ENCODE measurements around the gene DLG1.

DNA sequence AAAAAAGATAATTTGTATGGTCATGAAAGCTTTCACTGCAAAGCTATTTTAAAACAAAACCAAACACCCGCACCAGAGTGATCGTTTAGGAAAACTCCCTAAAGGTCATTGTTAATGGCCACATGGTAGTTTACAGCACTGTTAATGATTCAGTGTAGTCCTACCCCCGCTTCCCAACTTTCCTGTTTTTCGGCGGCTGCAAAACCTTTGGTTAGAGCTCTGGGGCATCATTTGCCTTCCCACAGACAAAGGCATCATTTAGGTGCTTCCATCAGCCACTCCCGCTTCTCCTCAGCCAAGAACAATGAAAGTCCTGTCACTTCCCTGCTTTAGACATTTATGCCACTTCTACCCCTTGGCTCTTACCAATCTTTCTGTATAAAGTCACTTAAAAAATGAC lies 279.4 kb downstream of the DLG1 start:
- TF ChIP-seq, protein P1, sequence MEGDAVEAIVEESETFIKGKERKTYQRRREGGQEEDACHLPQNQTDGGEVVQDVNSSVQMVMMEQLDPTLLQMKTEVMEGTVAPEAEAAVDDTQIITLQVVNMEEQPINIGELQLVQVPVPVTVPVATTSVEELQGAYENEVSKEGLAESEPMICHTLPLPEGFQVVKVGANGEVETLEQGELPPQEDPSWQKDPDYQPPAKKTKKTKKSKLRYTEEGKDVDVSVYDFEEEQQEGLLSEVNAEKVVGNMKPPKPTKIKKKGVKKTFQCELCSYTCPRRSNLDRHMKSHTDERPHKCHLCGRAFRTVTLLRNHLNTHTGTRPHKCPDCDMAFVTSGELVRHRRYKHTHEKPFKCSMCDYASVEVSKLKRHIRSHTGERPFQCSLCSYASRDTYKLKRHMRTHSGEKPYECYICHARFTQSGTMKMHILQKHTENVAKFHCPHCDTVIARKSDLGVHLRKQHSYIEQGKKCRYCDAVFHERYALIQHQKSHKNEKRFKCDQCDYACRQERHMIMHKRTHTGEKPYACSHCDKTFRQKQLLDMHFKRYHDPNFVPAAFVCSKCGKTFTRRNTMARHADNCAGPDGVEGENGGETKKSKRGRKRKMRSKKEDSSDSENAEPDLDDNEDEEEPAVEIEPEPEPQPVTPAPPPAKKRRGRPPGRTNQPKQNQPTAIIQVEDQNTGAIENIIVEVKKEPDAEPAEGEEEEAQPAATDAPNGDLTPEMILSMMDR (IDR thresholded peaks at IDR 0.05) = no peak
- no peak for TF ChIP-seq POLR2A (IDR thresholded peaks at IDR 0.05)
